Stimulated activated CD8-positive, alpha-beta memory T cell treated with anti-CD3 and anti-CD28 coated beads, Interleukin-12 subunit alpha, Interleukin-12 subunit beta, amount 100 ng/mL, for 4 hours (primary cell): Measurements from ENCODE around the gene CLEC4G.
A peak's percentile ranks its signal among the peaks of the same experiment; 100 is the strongest.
"Not testable (repeated sequence)": the region's sequence is repeated elsewhere in the genome, so short reads cannot be mapped to it uniquely, and the experiment has no call there.

Source experiments
- DNase-seq: peaks from one replicate; pipeline ENCODE4 v3.0.0-alpha.2; 2020; ENCODE audit warnings: low read depth

Gene CLEC4G

DNA sequence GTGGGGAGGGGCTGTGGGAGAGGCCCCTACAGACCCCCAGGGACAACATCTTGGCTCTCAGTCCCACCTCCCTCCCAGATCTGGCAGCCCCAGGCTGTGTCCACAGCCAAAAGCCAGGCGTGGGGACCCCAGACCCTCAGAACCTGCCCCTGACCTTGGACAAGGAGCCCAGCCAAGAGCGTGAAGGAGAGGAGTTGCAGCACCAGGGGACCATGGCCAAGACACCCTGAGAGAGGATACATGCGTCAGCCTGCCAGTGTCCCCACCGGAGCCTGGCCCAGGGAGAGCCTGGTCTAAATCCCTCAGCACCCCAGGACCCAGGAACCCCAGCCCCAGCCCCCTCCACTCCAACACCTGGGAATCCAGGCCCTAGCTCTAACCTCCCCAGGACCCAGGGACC, 14.4 kb upstream of the CLEC4G start:
- DNase-seq = not testable (repeated sequence)

DNA sequence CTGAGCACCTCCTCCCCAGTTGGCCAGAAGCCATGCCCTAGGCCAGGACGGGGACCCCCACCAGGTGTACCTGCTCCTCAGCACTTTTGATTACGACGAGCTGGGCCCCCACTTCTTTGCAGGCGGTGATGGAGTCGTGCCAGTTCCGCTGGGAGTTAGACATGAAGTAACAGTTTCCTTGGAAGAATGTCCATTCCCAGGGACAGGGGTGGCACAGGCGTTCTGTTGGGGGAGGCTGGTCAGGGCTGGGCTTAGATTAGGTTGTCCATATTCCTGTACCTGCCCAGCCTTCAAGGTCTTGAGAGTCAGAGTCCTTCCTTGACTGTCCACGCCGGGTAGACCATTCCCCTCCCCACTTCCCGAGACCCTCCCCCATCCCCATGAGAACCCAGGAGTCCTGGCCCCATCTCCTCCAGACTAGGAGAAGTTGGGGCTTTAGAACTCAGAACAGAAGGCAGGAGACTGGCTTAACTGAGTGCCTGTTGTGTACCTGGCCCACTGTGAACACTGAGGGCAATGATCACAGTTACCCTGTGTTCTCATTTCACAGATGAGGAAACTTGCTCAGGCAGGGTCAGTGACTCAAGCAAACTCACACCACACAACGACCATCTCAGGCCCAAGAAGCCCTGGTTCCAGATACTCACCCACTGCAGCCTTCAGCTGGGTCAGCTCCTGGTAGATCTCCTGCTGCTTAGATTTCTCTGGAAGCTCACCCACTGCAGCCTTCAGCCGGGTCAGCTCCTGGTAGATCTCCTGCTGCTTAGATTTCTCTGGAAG, 13.2 kb upstream of the CLEC4G start:
- no peak for DNase-seq

GRCh38 chr19:7744199-7744786, 12.4 kb upstream of the CLEC4G start:
- no peak for DNase-seq

- peak; percentile 4 for DNase-seq
Observed at GRCh38 chr19:7743425-7743841, 11.5 kb upstream of the CLEC4G start.

- no peak for DNase-seq
Observed at GRCh38 chr19:7742991-7743390, 11.1 kb upstream of the CLEC4G start.

DNA sequence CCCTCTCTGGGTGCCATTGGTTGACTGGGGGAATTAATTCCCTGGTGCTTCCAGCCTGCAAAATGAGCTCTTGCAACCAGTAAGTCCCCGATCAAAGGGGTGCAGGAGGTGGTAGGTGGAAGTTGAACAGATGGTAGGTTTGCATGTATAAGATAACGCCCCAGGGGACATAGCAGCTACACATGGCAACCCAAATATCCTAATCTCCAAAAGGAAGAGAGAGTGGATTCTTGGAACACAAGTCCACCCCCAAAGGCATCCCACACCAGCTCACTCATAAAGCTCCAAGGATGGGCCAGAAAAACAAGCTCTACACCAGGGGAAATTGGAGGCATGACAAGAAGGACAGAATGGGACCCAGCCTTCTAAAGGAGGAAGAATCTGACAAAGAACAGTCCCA, 10.7 kb upstream of the CLEC4G start:
- DNase-seq = no peak

GRCh38 chr19:7740682-7741054, 8.8 kb upstream of the CLEC4G start:
- DNase-seq = no peak

- no peak for DNase-seq
Observed at GRCh38 chr19:7739801-7740681, 8.1 kb upstream of the CLEC4G start.

DNA sequence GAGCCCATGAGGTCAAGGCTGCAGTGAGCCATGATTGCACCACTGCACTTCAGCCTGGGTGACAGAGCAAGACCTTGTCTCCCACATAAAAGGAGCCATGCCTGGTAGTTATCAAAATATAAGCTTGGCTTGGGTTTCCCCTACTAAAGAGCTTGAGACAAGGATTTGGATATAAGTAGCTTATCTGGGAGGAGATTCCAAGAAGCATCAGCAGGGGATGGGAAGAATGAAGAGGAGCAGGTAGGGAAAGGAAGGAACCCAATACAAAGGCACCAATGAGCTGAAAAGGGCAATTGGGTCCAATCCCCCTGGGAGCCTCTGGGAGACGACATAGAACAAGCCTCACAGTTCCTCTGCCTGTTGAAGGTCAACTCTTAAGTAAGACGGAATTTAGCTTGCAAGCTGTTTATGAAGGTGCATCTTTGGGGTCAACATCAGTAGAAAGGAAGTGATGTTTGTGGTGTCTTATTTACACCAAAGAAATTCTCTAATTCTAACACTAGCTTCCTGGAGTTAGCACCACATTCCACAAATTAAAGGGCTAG, 7.4 kb upstream of the CLEC4G start:
- no peak for DNase-seq

GRCh38 chr19:7738023-7738422, 6.1 kb upstream of the CLEC4G start:
- no peak for DNase-seq

DNA sequence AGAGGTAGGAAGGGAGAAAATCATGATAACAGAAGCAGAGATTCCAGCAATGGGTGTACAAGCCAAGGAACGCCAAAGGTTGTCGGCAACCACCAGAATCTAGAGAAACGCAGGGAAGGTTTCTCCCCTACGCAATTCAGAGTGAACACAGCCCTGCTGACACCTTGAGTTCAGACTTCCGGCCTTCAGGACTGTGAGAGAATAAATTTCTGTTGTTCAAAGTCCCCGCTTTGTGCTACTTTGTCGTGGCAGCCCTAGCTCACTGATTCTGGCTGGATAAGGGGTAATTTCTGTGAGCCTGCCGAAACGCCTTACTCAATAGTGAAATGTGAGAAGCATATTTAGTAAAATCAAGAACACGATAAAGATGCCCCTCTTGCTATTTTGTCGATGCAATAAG, 5.3 kb upstream of the CLEC4G start:
- no peak for DNase-seq

DNA sequence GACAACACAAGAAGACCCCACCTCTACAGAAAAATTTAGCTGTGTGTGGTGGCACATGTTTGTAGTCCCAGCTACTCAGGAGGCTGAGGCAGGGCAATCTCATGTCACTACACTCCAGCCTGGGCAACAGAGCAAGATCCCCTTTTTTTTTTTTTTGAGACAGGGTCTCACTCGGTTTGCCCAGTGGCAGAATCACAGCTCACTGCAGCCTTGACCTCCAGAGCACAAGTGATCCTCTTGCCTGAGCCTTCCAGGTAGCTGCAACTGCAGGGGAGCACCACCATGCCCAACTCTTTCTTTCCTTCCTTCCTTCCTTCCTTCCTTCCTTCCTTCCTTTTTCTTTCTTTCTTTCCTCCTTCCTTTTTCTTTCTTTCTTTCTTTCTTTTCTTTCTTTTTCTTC, 4.2 kb upstream of the CLEC4G start:
- DNase-seq = no peak

DNA sequence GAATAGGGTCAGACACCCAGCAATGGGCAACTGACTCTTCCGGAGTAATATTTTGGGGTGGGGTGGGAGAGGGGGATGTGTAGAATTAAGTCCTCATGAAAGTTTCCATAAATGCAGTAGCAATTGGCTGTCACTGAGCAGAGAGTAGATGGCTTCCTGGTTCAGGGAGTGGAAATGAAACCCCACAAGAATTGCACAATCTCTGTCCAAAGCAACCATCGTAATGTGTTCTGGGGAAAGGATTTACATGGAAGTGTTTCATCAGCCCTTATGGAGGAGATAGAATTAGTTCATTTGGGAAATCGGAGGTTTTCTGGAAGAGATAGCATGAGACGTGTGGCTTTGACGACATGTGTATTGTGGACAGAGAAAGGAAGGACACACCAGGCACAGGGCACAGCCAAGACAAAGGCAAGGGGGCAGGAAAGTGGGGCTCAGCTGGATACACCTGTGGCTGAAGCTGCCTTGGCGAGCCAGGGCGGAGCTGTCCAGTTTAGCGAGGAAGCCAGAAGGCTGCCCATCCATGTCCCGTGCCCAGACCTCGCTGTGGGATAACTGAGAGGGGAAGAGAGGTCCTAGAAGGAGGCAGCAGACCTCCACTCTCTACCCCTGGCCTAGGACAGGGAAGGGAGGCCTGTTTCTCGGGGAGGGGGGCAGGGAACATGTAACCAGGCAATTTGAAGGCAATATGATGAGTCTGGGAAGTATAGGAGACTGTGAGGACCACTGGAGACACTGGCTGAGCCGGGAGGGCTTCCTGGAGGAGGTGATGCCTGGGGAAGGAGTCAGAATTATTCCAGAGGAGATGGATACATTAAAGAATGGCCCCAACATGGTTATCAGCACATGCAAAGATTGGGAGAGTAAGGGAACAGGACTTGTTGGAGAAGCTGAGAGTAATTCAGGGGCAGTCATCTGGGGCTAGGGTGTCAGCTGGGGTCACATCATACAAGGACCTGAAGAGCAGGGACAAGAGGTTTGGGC, 2.6 kb upstream of the CLEC4G start:
- DNase-seq = no peak

GRCh38 chr19:7733376-7733775, 1.5 kb upstream of the CLEC4G start:
- no peak for DNase-seq

GRCh38 chr19:7731615-7732014, 295 bp downstream of the CLEC4G start:
- DNase-seq = no peak

DNA sequence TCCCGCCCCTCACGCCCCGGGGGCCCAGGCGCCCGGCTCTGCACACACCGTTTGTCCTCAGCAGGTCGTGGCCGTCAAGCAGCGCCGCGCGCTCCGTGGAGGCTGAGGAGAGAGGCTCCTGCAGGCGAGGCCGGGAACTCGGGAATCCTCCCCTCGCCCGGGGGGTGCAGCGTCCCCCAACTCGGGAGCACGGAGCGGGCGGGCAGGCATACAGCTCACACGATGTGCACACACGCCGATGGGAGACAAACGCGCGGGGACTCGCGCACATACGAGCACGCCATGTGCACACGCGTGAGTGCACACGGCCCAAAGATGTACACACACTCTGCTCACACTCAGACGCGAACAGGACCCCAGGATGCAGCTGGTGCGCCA, 703 bp downstream of the CLEC4G start:
- no peak for DNase-seq

GRCh38 chr19:7730286-7731217, 1.4 kb downstream of the CLEC4G start:
- DNase-seq = no peak

DNA sequence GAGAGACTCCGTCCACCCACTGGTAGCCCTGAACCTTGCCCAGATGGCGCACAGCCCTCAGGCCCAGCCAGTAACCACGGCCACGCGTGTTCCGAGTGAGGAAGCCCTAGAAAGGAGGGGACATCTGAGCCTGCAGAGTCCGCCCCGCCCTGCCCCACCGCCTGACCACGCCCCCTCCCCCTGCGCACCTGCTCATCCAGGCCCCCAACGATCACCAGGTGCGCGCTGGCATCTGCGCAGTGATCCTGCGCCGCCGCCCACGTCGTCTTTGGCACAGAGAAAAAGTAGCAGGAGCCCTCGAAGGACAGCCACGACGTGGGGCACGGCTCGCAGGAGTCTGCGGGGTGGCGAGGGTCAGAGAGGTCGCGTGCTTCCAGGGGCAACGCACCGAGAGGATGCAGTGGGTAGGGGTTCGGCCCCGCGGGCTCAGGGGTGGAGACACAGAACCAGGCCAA, 2.1 kb downstream of the CLEC4G start:
- no peak for DNase-seq

DNA sequence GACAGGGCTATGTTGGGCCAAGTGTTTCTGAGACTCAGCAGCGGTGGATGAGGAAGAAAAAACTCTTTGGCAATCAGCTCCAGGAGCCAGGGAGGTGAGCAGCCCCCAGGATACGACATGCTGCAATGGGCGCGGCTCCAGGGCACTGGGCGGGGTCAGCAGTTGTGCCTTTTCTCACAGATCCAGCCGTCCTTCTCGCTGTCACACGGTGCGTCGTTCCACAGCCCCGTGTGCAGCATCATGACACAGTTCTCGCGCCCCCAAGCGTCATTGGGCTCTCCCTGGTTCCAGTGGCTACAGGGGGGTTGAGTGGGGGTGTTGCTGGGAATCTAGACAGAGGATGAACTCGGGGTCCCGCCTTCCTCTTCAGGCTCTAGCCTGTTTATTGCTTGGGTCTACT, 2.7 kb downstream of the CLEC4G start:
- DNase-seq = no peak

- no peak for DNase-seq
Observed at GRCh38 chr19:7725791-7726190, 6.1 kb downstream of the CLEC4G start.
